ENCODE results near the gene MTHFD1L. TPM values are rescaled to one million over a fixed set of nuclear protein-coding genes. Genes with fewer than 3 reads are reported as not detected.

The MTHFD1L gene
- total and polyA plus RNA-seq, 9 of the 15 experiments (the other 6 are each of a cell fraction or from before 2014, with no cell fraction given), result 20.9 to 128 (median 61.0) TPM

GRCh38 chr6:150866147-150866990, 867 bp downstream of the MTHFD1L start (continued):
- no peak for TF ChIP-seq SNRNP70 (optimal IDR thresholded peaks at IDR 0.05; ENCODE audit: low read depth, low read length)
- TF ChIP-seq ZNF184 (CRISPR knock-in tag; IDR thresholded peaks at IDR 0.05), result no peak
- TF ChIP-seq ZNF589 (CRISPR knock-in tag; IDR thresholded peaks at IDR 0.05; ENCODE audit: low read depth), result no peak
- TF ChIP-seq, protein P1, sequence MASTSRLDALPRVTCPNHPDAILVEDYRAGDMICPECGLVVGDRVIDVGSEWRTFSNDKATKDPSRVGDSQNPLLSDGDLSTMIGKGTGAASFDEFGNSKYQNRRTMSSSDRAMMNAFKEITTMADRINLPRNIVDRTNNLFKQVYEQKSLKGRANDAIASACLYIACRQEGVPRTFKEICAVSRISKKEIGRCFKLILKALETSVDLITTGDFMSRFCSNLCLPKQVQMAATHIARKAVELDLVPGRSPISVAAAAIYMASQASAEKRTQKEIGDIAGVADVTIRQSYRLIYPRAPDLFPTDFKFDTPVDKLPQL (IDR thresholded peaks at IDR 0.05; ENCODE audit: extremely low read depth, insufficient read length), result no peak
- peak; percentile 97 for TF ChIP-seq KLF13 (tag; IDR thresholded peaks at IDR 0.05; ENCODE audit: borderline replicate concordance, low read depth)
- TF ChIP-seq, protein P2, sequence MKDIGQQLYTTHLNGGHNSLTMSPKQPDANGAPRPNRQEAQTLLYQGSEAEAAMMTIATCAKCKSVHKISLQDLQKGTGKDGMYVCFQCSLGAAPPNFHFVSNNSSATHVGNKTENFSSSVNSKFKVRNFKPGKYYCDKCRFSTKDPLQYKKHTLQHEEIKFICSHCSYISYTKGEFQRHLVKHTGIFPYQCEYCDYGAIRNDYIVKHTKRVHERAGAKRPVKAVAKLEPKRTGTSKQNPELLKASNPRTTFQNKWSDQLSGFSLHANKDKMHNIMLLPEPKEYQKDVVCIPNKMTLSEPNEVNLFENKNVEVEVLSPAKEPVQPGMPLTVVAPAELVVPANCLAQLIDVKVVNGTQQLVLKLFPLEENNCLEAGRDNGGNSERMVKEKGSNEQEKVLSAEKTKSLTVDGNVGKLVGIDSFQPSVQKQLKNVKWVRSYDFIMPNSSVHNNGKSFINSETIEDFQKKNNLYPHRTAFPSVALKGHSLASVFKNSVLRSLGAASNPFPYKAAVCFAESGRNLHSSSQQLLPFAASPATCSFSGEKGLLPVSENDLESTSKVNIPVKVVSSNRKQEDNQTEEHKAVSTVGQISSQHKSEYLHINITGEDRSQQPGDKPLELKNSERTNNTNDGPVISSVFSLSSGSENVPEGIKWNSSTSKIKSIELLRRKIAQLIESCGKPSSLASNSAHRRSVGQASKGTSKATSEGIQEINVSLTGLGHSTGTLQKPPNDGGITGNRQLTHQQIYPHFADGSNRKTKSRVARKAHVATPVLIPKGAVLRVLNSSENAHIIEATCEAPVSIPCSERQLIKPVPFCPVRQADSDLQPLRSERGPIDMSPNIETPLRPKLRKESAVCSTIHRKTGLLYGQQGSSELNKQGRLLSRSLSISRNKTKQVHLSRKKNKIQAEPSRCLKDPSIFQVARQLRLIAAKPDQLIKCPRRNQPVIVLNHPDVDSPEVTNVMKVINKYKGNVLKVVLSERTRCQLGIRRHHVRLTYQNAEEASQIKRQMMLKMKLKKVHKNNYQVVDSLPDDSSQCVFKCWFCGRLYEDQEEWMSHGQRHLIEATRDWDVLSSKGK (CRISPR knock-in tag; IDR thresholded peaks at IDR 0.05), result no peak
- peak; percentile 42 for TF ChIP-seq EGR1 (conservative IDR thresholded peaks at IDR 0.05)
- TF ChIP-seq PHF8 (IDR thresholded peaks at IDR 0.05; ENCODE audit: borderline replicate concordance, low read length), result peak; percentile 31; the same call in 1 of the 2 replicates
- no peak for TF ChIP-seq ZNF785 (CRISPR knock-in tag; IDR thresholded peaks at IDR 0.05)
- TF ChIP-seq ZBTB12 (CRISPR knock-in tag; IDR thresholded peaks at IDR 0.05), result no peak
- TF ChIP-seq, protein P3, sequence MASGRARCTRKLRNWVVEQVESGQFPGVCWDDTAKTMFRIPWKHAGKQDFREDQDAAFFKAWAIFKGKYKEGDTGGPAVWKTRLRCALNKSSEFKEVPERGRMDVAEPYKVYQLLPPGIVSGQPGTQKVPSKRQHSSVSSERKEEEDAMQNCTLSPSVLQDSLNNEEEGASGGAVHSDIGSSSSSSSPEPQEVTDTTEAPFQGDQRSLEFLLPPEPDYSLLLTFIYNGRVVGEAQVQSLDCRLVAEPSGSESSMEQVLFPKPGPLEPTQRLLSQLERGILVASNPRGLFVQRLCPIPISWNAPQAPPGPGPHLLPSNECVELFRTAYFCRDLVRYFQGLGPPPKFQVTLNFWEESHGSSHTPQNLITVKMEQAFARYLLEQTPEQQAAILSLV (tag; IDR thresholded peaks at IDR 0.05), result 0 out of 2 replicates have a peak, but pooled peaks have one; percentile 60
- TF ChIP-seq ZNF23 (CRISPR knock-in tag; IDR thresholded peaks at IDR 0.05), result no peak
- no peak for TF ChIP-seq NFE2L1 (tag; IDR thresholded peaks at IDR 0.05; ENCODE audit: borderline replicate concordance, low read depth)
- no peak for TF ChIP-seq PTTG1 (tag; IDR thresholded peaks at IDR 0.05; ENCODE audit: low read depth)
- TF ChIP-seq RBFOX2 (IDR thresholded peaks at IDR 0.05; ENCODE audit: low read depth, low read length), result peak; percentile 94
- no peak for TF ChIP-seq PPARD (CRISPR knock-in tag; IDR thresholded peaks at IDR 0.05)
- no peak for TF ChIP-seq RAD51 (IDR thresholded peaks at IDR 0.05; ENCODE audit: borderline replicate concordance, low read depth)
- no peak for TF ChIP-seq MCM7 (IDR thresholded peaks at IDR 0.05)
- no peak for TF ChIP-seq KDM1A (IDR thresholded peaks at IDR 0.05)
- TF ChIP-seq ZBTB43 (CRISPR knock-in tag; IDR thresholded peaks at IDR 0.05), result 0 out of 2 replicates have a peak, but pooled peaks have one; percentile 30
- TF ChIP-seq CHD2 (IDR thresholded peaks at IDR 0.05; ENCODE audit: low read depth, low read length), result no peak

Data from K562 (cell line).